IPS-15b (cell line): ENCODE measurements around the gene SDHC.
"Not testable (repeated sequence)": the region's sequence is repeated elsewhere in the genome, so short reads cannot be mapped to it uniquely, and the experiment has no call there.

Experiments
- H3K27me3 ChIP-seq: one replicate; pipeline ENCODE4 v1.6.1; 2013; ENCODE audit warnings: low read length; ENCODE audit not compliant: control insufficient read depth, insufficient read depth
- H3K36me3 ChIP-seq: one replicate; pipeline ENCODE4 v1.6.1; 2013; ENCODE audit warnings: low read length; ENCODE audit not compliant: control insufficient read depth, insufficient read depth
- H3K4me1 ChIP-seq: one replicate; pipeline ENCODE4 v1.6.1; 2013; ENCODE audit warnings: mild to moderate bottlenecking, low read length; ENCODE audit not compliant: control insufficient read depth, insufficient read depth
- H3K4me3 ChIP-seq: one replicate; pipeline ENCODE4 v1.5.1; 2013; ENCODE audit warnings: low read depth, low read length
- H3K9ac ChIP-seq: one replicate; pipeline ENCODE4 v1.6.1; 2013; ENCODE audit warnings: low read depth, mild to moderate bottlenecking, low read length
- H3K9me3 ChIP-seq: one replicate; pipeline ENCODE4 v1.6.1; 2013; ENCODE audit warnings: mild to moderate bottlenecking, low read length; ENCODE audit not compliant: control insufficient read depth, insufficient read depth

The SDHC gene

GRCh38 chr1:161409848-161410635 is 95.9 kb downstream of the SDHC start:
- H3K9me3 ChIP-seq, H3K4me1 ChIP-seq, H3K4me3 ChIP-seq, H3K9ac ChIP-seq, H3K27me3 ChIP-seq, H3K36me3 ChIP-seq: not testable (repeated sequence)

GRCh38 chr1:161410636-161410970 is 96.4 kb downstream of the SDHC start:
- not testable (repeated sequence) for H3K4me1 ChIP-seq, H3K36me3 ChIP-seq, H3K9ac ChIP-seq, H3K4me3 ChIP-seq, H3K27me3 ChIP-seq, H3K9me3 ChIP-seq
